WTC11 (cell line): ENCODE measurements around the gene ATXN3L. TPM values are rescaled to one million over a fixed set of nuclear protein-coding genes. Genes with fewer than 3 reads are reported as not detected.

Source experiments
- ATAC-seq: fragments of 200-7000 bp; cut with Tn5 transposase; 2 replicates; pipeline ENCODE4 v1.10.0; 2021; ENCODE audit warnings: mild to moderate bottlenecking, moderate library complexity
- CTCF ChIA-PET: fragments of 300-600 bp; sonication (Branson Sonifier 250); formaldehyde crosslinking; loops from one replicate; lab custom pipeline; 2021; ENCODE audit warnings: antibody characterized with exemption; lab: Charles Lee
- POLR2A ChIA-PET: fragments of 350-600 bp; sonication (Branson Sonifier 250); formaldehyde crosslinking; loops from one replicate; lab custom pipeline; 2021; ENCODE audit warnings: antibody characterized with exemption; lab: Charles Lee
- DNase-seq: peaks from one replicate; pipeline ENCODE4 v3.0.0; 2021; ENCODE audit warnings: low spot score
- H3K27ac Mint-ChIP-seq: 2 replicates; pipeline ENCODE4 v1.8.0; 2021; ENCODE audit warnings: mixed read lengths
- H3K27me3 Mint-ChIP-seq: 2 replicates; pipeline ENCODE4 v1.8.0; 2021; ENCODE audit warnings: low read depth, mild to moderate bottlenecking, moderate library complexity, mixed read lengths
- H3K36me3 Mint-ChIP-seq: 2 replicates; pipeline ENCODE4 v1.8.0; 2021; ENCODE audit warnings: mixed read lengths
- H3K4me1 Mint-ChIP-seq: 2 replicates; pipeline ENCODE4 v1.8.0; 2022; ENCODE audit warnings: mixed read lengths
- H3K4me3 Mint-ChIP-seq: 2 replicates; pipeline ENCODE4 v1.8.0; 2021; ENCODE audit warnings: mild to moderate bottlenecking, moderate library complexity, mixed read lengths
- H3K9me3 Mint-ChIP-seq: 2 replicates; pipeline ENCODE4 v1.8.0; 2021; ENCODE audit warnings: mixed read lengths
- CREM ChIP-seq: sonication (generic); formaldehyde crosslinking; IDR thresholded peaks from 2 replicates; pipeline ENCODE4 v1.8.1; 2022; ENCODE audit warnings: mild to moderate bottlenecking, missing genetic modification reagents, moderate library complexity
- ELF4 ChIP-seq: sonication (generic); formaldehyde crosslinking; IDR thresholded peaks from 2 replicates; pipeline ENCODE4 v1.8.1; 2022; ENCODE audit warnings: low read depth, mild to moderate bottlenecking, moderate library complexity, missing genetic modification reagents
- EMX1 ChIP-seq: fragments of 250-450 bp; sonication (Bioruptor Pico); IDR thresholded peaks from 2 replicates; pipeline ENCODE4 v1.8.0; 2021; ENCODE audit warnings: mild to moderate bottlenecking
- ERG ChIP-seq: fragments of 250-450 bp; sonication (Bioruptor Pico); IDR thresholded peaks from 2 replicates; pipeline ENCODE4 v1.8.0; 2021; ENCODE audit warnings: mild to moderate bottlenecking
- ETV6 ChIP-seq: sonication (generic); formaldehyde crosslinking; IDR thresholded peaks from 2 replicates; pipeline ENCODE4 v1.8.1; 2022; ENCODE audit warnings: mild to moderate bottlenecking, missing genetic modification reagents
- FOXP1 ChIP-seq: sonication (generic); formaldehyde crosslinking; IDR thresholded peaks from 2 replicates; pipeline ENCODE4 v1.8.0; 2022; ENCODE audit warnings: missing genetic modification reagents, mild to moderate bottlenecking, moderate library complexity, borderline replicate concordance
- MXD4 ChIP-seq: fragments of 250-450 bp; sonication (Bioruptor Pico); IDR thresholded peaks from 2 replicates; pipeline ENCODE4 v1.8.0; 2021; ENCODE audit warnings: mild to moderate bottlenecking, moderate library complexity, borderline replicate concordance
- MYBL2 ChIP-seq: sonication (generic); formaldehyde crosslinking; IDR thresholded peaks from 2 replicates; pipeline ENCODE4 v1.8.1; 2023; ENCODE audit warnings: mild to moderate bottlenecking, moderate library complexity, missing genetic modification reagents
- NFATC4 ChIP-seq: fragments of 250-450 bp; sonication (Bioruptor Pico); IDR thresholded peaks from 2 replicates; pipeline ENCODE4 v1.9.0; 2021; ENCODE audit warnings: mild to moderate bottlenecking
- NR2C2 ChIP-seq: sonication (generic); formaldehyde crosslinking; IDR thresholded peaks from 2 replicates; pipeline ENCODE4 v1.8.0; 2022; ENCODE audit warnings: mild to moderate bottlenecking, missing genetic modification reagents
- PREB ChIP-seq: sonication (generic); formaldehyde crosslinking; IDR thresholded peaks from 2 replicates; pipeline ENCODE4 v1.8.1; 2022; ENCODE audit warnings: mild to moderate bottlenecking, missing genetic modification reagents, moderate library complexity, borderline replicate concordance
- SOX15 ChIP-seq: fragments of 250-450 bp; sonication (Bioruptor Pico); IDR thresholded peaks from 2 replicates; pipeline ENCODE4 v1.9.0; 2021; ENCODE audit warnings: mild to moderate bottlenecking
- SP1 ChIP-seq: sonication (generic); formaldehyde crosslinking; conservative IDR thresholded peaks from 2 replicates; pipeline ENCODE4 v1.8.1; 2022; ENCODE audit warnings: missing genetic modification reagents
- ZNF121 ChIP-seq: sonication (generic); formaldehyde crosslinking; IDR thresholded peaks from 2 replicates; pipeline ENCODE4 v1.8.0; 2023; ENCODE audit warnings: missing genetic modification reagents
- ZNF263 ChIP-seq: sonication (generic); formaldehyde crosslinking; IDR thresholded peaks from 2 replicates; pipeline ENCODE4 v1.8.1; 2022; ENCODE audit warnings: low read depth, mild to moderate bottlenecking, moderate library complexity, missing genetic modification reagents
- ZNF317 ChIP-seq: sonication (generic); formaldehyde crosslinking; IDR thresholded peaks from 2 replicates; pipeline ENCODE4 v1.8.1; 2023; ENCODE audit warnings: low read depth, mild to moderate bottlenecking, moderate library complexity, missing genetic modification reagents, borderline replicate concordance
- ZNF396 ChIP-seq: fragments of 250-450 bp; sonication (Bioruptor Pico); IDR thresholded peaks from 2 replicates; pipeline ENCODE4 v1.8.0; 2021; ENCODE audit warnings: mild to moderate bottlenecking, moderate library complexity, borderline replicate concordance
- ZNF532 ChIP-seq: fragments of 250-450 bp; sonication (Bioruptor Pico); IDR thresholded peaks from 2 replicates; pipeline ENCODE4 v1.9.0; 2021; ENCODE audit warnings: mild to moderate bottlenecking, borderline replicate concordance
- total RNA-seq: library from RNA; stranded (reverse); gene quantifications from 3 replicates; pipeline ENCODE4 v1.2.3, GENCODE V29; 2021
- TF ChIP-seq, protein P1 (sequence below): sonication (generic); formaldehyde crosslinking; IDR thresholded peaks from 2 replicates; pipeline ENCODE4 v1.8.0; 2022; ENCODE audit warnings: mild to moderate bottlenecking, missing genetic modification reagents

ATXN3L gene
- total RNA-seq, 1 experiment from 2014 or later: not detected

GRCh38 chrX:13311560-13311959, 8.3 kb downstream of the ATXN3L start:
- H3K4me1 Mint-ChIP-seq: no peaks in the 10 kb centered on the region

DNA sequence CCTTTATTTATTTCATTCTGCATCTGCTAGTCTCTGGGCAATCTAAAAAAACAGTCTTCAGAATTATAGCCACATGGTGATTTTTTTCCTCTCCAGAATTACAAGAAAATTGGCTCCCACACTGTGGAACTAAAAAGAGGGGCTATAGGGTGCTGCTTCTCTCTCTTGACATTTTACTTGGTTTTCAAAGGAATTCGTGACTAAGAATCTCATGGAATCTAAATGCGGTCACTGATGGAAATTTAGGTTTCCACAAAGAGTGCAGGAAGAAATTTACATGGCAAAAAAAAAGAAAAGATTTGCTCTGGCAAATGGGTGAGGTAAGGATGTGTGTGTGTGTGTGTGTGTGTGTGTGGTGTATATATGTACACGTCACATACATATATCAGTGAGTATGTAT, 10.2 kb downstream of the ATXN3L start:
- H3K27me3 Mint-ChIP-seq: no peaks in the 10 kb centered on the region; the same call in 1 of the 2 replicates
- CTCF ChIA-PET: no interaction called here
- no peak overlapping the region for H3K4me3 Mint-ChIP-seq
- ATAC-seq (no peak), DNase-seq (no peak)
- H3K27ac Mint-ChIP-seq: no peak overlapping the region
- H3K9me3 Mint-ChIP-seq: peaks cover 6% of the 10 kb centered on the region; the same call in 1 of the 2 replicates
- POLR2A ChIA-PET: no interaction called here
- H3K4me1 Mint-ChIP-seq: peaks cover 13% of the 10 kb centered on the region
- TF ChIP-seq ZNF396 (CRISPR knock-in tag) (no peak), CREM (CRISPR knock-in tag) (no peak), ZNF317 (CRISPR knock-in tag) (no peak), MYBL2 (no peak), ELF4 (no peak), ZNF532 (CRISPR knock-in tag) (no peak), NFATC4 (no peak), EMX1 (CRISPR knock-in tag) (no peak), ZNF263 (CRISPR knock-in tag) (no peak), FOXP1 (CRISPR knock-in tag) (no peak), NR2C2 (no peak), ZNF121 (CRISPR knock-in tag) (no peak), PREB (CRISPR knock-in tag) (no peak), ETV6 (CRISPR knock-in tag) (no peak), MXD4 (no peak)
- H3K36me3 Mint-ChIP-seq: no peaks in the 10 kb centered on the region

More at GRCh38 chrX:13311560-13311959, 8.3 kb downstream of the ATXN3L start:
- CTCF ChIA-PET: no interaction called here
- no peak overlapping the region for H3K4me3 Mint-ChIP-seq
- no peaks in the 10 kb centered on the region for H3K36me3 Mint-ChIP-seq
- peaks cover 6% of the 10 kb centered on the region; the same call in 1 of the 2 replicates for H3K9me3 Mint-ChIP-seq
- no peaks in the 10 kb centered on the region; the same call in 1 of the 2 replicates for H3K27me3 Mint-ChIP-seq
- POLR2A ChIA-PET: no interaction called here
- TF ChIP-seq SOX15 (CRISPR knock-in tag): no peak
- no peak overlapping the region for H3K27ac Mint-ChIP-seq
- ATAC-seq (no peak), DNase-seq (no peak)

DNA sequence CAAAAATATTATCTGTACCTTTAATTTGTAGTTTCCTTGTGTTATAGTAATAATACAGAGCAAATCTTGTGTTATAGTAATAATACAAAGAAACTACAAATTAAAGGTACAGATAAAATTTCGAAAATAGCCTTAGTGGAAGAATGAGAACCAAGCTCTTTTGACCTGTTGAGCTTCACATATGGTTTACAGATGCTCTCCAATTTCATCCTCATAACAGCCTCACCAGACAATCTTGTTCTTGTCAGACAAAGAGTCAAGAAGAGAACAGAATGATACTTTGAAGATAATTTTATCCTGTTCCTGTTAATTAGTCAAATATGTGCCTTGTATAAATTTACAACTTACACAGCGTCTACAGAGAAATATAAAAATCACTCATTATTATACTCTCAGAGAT, 12.8 kb downstream of the ATXN3L start:
- H3K4me1 Mint-ChIP-seq: peaks cover 22% of the 10 kb centered on the region
- ATAC-seq (no peak), DNase-seq (no peak)
- H3K36me3 Mint-ChIP-seq: no peaks in the 10 kb centered on the region
- ChIA-PET POLR2A (no interaction called here), CTCF (no interaction called here)
- H3K27me3 Mint-ChIP-seq: no peaks in the 10 kb centered on the region; the same call in 1 of the 2 replicates
- no peak for TF ChIP-seq SP1 (CRISPR knock-in tag)
- TF ChIP-seq, protein P1, sequence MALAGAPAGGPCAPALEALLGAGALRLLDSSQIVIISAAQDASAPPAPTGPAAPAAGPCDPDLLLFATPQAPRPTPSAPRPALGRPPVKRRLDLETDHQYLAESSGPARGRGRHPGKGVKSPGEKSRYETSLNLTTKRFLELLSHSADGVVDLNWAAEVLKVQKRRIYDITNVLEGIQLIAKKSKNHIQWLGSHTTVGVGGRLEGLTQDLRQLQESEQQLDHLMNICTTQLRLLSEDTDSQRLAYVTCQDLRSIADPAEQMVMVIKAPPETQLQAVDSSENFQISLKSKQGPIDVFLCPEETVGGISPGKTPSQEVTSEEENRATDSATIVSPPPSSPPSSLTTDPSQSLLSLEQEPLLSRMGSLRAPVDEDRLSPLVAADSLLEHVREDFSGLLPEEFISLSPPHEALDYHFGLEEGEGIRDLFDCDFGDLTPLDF (CRISPR knock-in tag): no peak
- TF ChIP-seq ERG: no peak
- H3K4me3 Mint-ChIP-seq: no peak overlapping the region
- H3K9me3 Mint-ChIP-seq: peaks cover 6% of the 10 kb centered on the region; the same call in 1 of the 2 replicates
- no peak overlapping the region for H3K27ac Mint-ChIP-seq
